ENCODE measurements around the gene BBS9.

DNA sequence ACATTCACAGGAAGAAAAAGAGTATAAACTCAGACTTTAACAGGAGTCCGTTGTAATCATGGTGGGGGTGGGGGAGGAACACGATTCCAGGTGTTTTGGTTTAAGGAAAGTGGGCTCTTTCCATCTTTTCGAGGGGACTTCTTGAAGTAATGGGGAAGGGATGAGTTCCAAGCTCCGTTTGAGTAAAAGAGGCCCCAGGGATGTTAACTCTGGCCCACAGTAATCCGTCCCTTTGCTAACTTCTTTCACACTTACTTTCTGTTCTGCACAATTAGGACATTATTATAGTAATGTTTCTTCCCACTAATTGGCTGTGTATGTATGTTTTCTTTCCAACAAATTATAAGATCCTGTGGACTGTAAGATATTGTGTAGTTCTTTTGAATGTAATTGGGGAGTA lies 374.4 kb downstream of the BBS9 start:
- TF ChIP-seq POLR2A (IDR thresholded peaks at IDR 0.05; ENCODE audit: low read depth, low read length) (no peak), POLR2AphosphoS5 (IDR thresholded peaks at IDR 0.05; ENCODE audit: low read depth, low read length) (no peak)

Measured in GM12892 (cell line).